ENCODE results near the gene IP6K3.

Gene IP6K3

GRCh38 chr6:33751771-33752645 lies 5.3 kb upstream of the IP6K3 start:
- no peak for TF ChIP-seq CTCF (IDR thresholded peaks at IDR 0.05; ENCODE audit: control extremely low read depth, extremely low read depth, low read depth, missing control alignments)
- CTCF ChIA-PET, result interaction anchor here (0.8 to 1.5 kb wide), 4 partner anchors 8 to 19 kb away, joined by 3 to 4 read pairs (median 3); no protein-coding TSS in a partner anchor
- POLR2A ChIA-PET, result no interaction called here
- no peak for DNase-seq (ENCODE audit: extremely low spot score)

- TF ChIP-seq CTCF (IDR thresholded peaks at IDR 0.05; ENCODE audit: control extremely low read depth, extremely low read depth, low read depth, missing control alignments), result no peak
- ChIA-PET POLR2A (no interaction called here), CTCF (interaction anchor here (0.9 to 1.5 kb wide), 5 partner anchors 8 to 274 kb away, joined by 3 to 6 read pairs (median 3); no protein-coding TSS in a partner anchor)
- no peak for DNase-seq (ENCODE audit: extremely low spot score)
These were observed 3.7 kb upstream of the IP6K3 start for GRCh38 chr6:33750244-33750991.

- ChIA-PET POLR2A (no interaction called here), CTCF (interaction anchor here (1.1 to 1.5 kb wide), 3 partner anchors 12 to 164 kb away, joined by 3 to 6 read pairs (median 3); no protein-coding TSS in a partner anchor)
- no peak for DNase-seq (ENCODE audit: extremely low spot score)
These were observed 2.7 kb upstream of the IP6K3 start for GRCh38 chr6:33749401-33749800.

GRCh38 chr6:33748841-33749240 lies 2.1 kb upstream of the IP6K3 start:
- DNase-seq (ENCODE audit: extremely low spot score), result no peak
- ChIA-PET POLR2A (no interaction called here), CTCF (interaction anchor here (1.3 kb wide), 1 partner anchor 11 kb away, joined by 3 read pairs; no protein-coding TSS in a partner anchor)
- no peak for TF ChIP-seq CTCF (IDR thresholded peaks at IDR 0.05; ENCODE audit: control extremely low read depth, extremely low read depth, low read depth, missing control alignments)

More at GRCh38 chr6:33749401-33749800, 2.7 kb upstream of the IP6K3 start:
- TF ChIP-seq CTCF (IDR thresholded peaks at IDR 0.05; ENCODE audit: control extremely low read depth, extremely low read depth, low read depth, missing control alignments), result no peak

- TF ChIP-seq CTCF (IDR thresholded peaks at IDR 0.05; ENCODE audit: control extremely low read depth, extremely low read depth, low read depth, missing control alignments), result no peak
- DNase-seq (ENCODE audit: extremely low spot score), result no peak
- CTCF ChIA-PET, result interaction anchor here (1.3 kb wide), 1 partner anchor 19 kb away, joined by 3 read pairs; no protein-coding TSS in a partner anchor
- POLR2A ChIA-PET, result no interaction called here
These were observed 1.1 kb upstream of the IP6K3 start for GRCh38 chr6:33747823-33748222.

- TF ChIP-seq CTCF (IDR thresholded peaks at IDR 0.05; ENCODE audit: control extremely low read depth, extremely low read depth, low read depth, missing control alignments), result no peak
- DNase-seq (ENCODE audit: extremely low spot score), result no peak
- ChIA-PET POLR2A (no interaction called here), CTCF (interaction anchor here (0.9 to 3.5 kb wide), 7 partner anchors 9 to 408 kb away, joined by 3 to 24 read pairs (median 6); no protein-coding TSS in a partner anchor)
These were observed 587 bp downstream of the IP6K3 start for GRCh38 chr6:33746036-33746600.
